NCI-H1436 (cell line): Measurements from ENCODE around the gene NMRK1.

ENCODE experiments used
- DNase-seq: peaks from one replicate; lab custom pipeline; 2025; lab: John Stamatoyannopoulos, UW

Gene NMRK1

GRCh38 chr9:75102177-75102790, 14.3 kb upstream of the NMRK1 start:
- no peak for DNase-seq

- no peak for DNase-seq
These were observed 13.1 kb upstream of the NMRK1 start for GRCh38 chr9:75101004-75101588.

- no peak for DNase-seq
These were observed 8.8 kb upstream of the NMRK1 start for GRCh38 chr9:75096796-75097195.

- no peak for DNase-seq
These were observed 4.8 kb upstream of the NMRK1 start for GRCh38 chr9:75092766-75093165.

GRCh38 chr9:75090579-75090978, 2.6 kb upstream of the NMRK1 start:
- DNase-seq: no peak

GRCh38 chr9:75089373-75089766, 1.4 kb upstream of the NMRK1 start:
- DNase-seq: no peak

GRCh38 chr9:75088646-75089372, 854 bp upstream of the NMRK1 start:
- DNase-seq: no peak

- no peak for DNase-seq
These were observed 599 bp downstream of the NMRK1 start for GRCh38 chr9:75087289-75087823.

- DNase-seq: no peak
These were observed 1.2 kb downstream of the NMRK1 start for GRCh38 chr9:75086541-75087288.

- no peak for DNase-seq
These were observed 2.3 kb downstream of the NMRK1 start for GRCh38 chr9:75085640-75086039.

- DNase-seq: no peak
These were observed 3.8 kb downstream of the NMRK1 start for GRCh38 chr9:75084081-75084672.

- no peak for DNase-seq
These were observed 4.6 kb downstream of the NMRK1 start for GRCh38 chr9:75083188-75083970.

- DNase-seq: no peak
These were observed 6.3 kb downstream of the NMRK1 start for GRCh38 chr9:75081632-75082031.

- no peak for DNase-seq
These were observed 15.1 kb downstream of the NMRK1 start for GRCh38 chr9:75072895-75073294.

- no peak for DNase-seq
These were observed 16.3 kb downstream of the NMRK1 start for GRCh38 chr9:75071530-75072122.

GRCh38 chr9:75069171-75069570, 18.8 kb downstream of the NMRK1 start:
- no peak for DNase-seq

- no peak for DNase-seq
These were observed 20.1 kb downstream of the NMRK1 start for GRCh38 chr9:75067894-75068293.

- DNase-seq: no peak
These were observed 22.4 kb downstream of the NMRK1 start for GRCh38 chr9:75065510-75065909.

GRCh38 chr9:75064307-75065025, 23.5 kb downstream of the NMRK1 start:
- no peak for DNase-seq
